Measurements from ENCODE around the gene SLC7A6.
"Not testable (repeated sequence)": the region's sequence is repeated elsewhere in the genome, so short reads cannot be mapped to it uniquely, and the experiment has no call there.

SLC7A6 gene

GRCh38 chr16:68287276-68288251, 23.2 kb downstream of the SLC7A6 start:
- no peaks in the 10 kb centered on the region for H3K9me3 ChIP-seq (ENCODE audit: control insufficient read depth, low read length)
- H3K4me3 ChIP-seq (ENCODE audit: low read length) = peak overlapping the region; percentile 14
- H3K36me3 ChIP-seq (ENCODE audit: control insufficient read depth, insufficient read depth, low read length, severe bottlenecking) = peaks cover 71% of the 10 kb centered on the region
- H3K27me3 ChIP-seq (replicated peaks; ENCODE audit: control insufficient read depth, insufficient read depth, low read length) = no peaks in the 10 kb centered on the region
- peaks cover 91% of the 10 kb centered on the region for H3K4me1 ChIP-seq (ENCODE audit: control insufficient read depth, insufficient read depth, low read length)
- peak overlapping the region; percentile 80 for H3K9ac ChIP-seq (ENCODE audit: low read length)
- peak; percentile 85 for DNase-seq (ENCODE audit: low read depth)

- no peaks in the 10 kb centered on the region for H3K9me3 ChIP-seq (ENCODE audit: control insufficient read depth, low read length)
- peak overlapping the region; percentile 76 for H3K9ac ChIP-seq (ENCODE audit: low read length)
- H3K36me3 ChIP-seq (ENCODE audit: control insufficient read depth, insufficient read depth, low read length, severe bottlenecking) = peaks cover 76% of the 10 kb centered on the region
- H3K4me3 ChIP-seq (ENCODE audit: low read length) = no peak overlapping the region
- no peaks in the 10 kb centered on the region for H3K27me3 ChIP-seq (replicated peaks; ENCODE audit: control insufficient read depth, insufficient read depth, low read length)
- H3K4me1 ChIP-seq (ENCODE audit: control insufficient read depth, insufficient read depth, low read length) = peaks cover 87% of the 10 kb centered on the region
- DNase-seq (ENCODE audit: low read depth) = no peak
Observed at GRCh38 chr16:68288252-68288650, 23.9 kb downstream of the SLC7A6 start.

- Histone ChIP-seq H3K9ac (ENCODE audit: low read length) (peak overlapping the region; percentile 76), H3K36me3 (ENCODE audit: control insufficient read depth, insufficient read depth, low read length, severe bottlenecking) (peaks cover 81% of the 10 kb centered on the region), H3K4me1 (ENCODE audit: control insufficient read depth, insufficient read depth, low read length) (peaks cover 82% of the 10 kb centered on the region)
- not testable (repeated sequence) for H3K9me3 ChIP-seq (ENCODE audit: control insufficient read depth, low read length); DNase-seq (ENCODE audit: low read depth); H3K27me3 ChIP-seq (replicated peaks; ENCODE audit: control insufficient read depth, insufficient read depth, low read length); H3K4me3 ChIP-seq (ENCODE audit: low read length)
Observed at GRCh38 chr16:68288796-68289195, 24.5 kb downstream of the SLC7A6 start.

- Histone ChIP-seq H3K27me3 (replicated peaks; ENCODE audit: control insufficient read depth, insufficient read depth, low read length) (no peaks in the 10 kb centered on the region), H3K4me3 (ENCODE audit: low read length) (no peak overlapping the region), H3K4me1 (ENCODE audit: control insufficient read depth, insufficient read depth, low read length) (peaks cover 78% of the 10 kb centered on the region), H3K9me3 (ENCODE audit: control insufficient read depth, low read length) (no peaks in the 10 kb centered on the region), H3K36me3 (ENCODE audit: control insufficient read depth, insufficient read depth, low read length, severe bottlenecking) (peaks cover 84% of the 10 kb centered on the region), H3K9ac (ENCODE audit: low read length) (peak overlapping the region; percentile 50)
- no peak for DNase-seq (ENCODE audit: low read depth)
Observed at GRCh38 chr16:68289202-68289601, 24.9 kb downstream of the SLC7A6 start.

GRCh38 chr16:68289621-68290329, 25.4 kb downstream of the SLC7A6 start:
- Histone ChIP-seq H3K9me3 (ENCODE audit: control insufficient read depth, low read length) (no peaks in the 10 kb centered on the region), H3K36me3 (ENCODE audit: control insufficient read depth, insufficient read depth, low read length, severe bottlenecking) (peaks cover 84% of the 10 kb centered on the region), H3K4me3 (ENCODE audit: low read length) (no peak overlapping the region), H3K27me3 (replicated peaks; ENCODE audit: control insufficient read depth, insufficient read depth, low read length) (no peaks in the 10 kb centered on the region), H3K9ac (ENCODE audit: low read length) (peak overlapping the region; percentile 50), H3K4me1 (ENCODE audit: control insufficient read depth, insufficient read depth, low read length) (peaks cover 72% of the 10 kb centered on the region)
- no peak for DNase-seq (ENCODE audit: low read depth)

- no peaks in the 10 kb centered on the region for H3K9me3 ChIP-seq (ENCODE audit: control insufficient read depth, low read length)
- no peak for DNase-seq (ENCODE audit: low read depth)
Observed at GRCh38 chr16:68290450-68290849, 26.1 kb downstream of the SLC7A6 start.

GRCh38 chr16:68291227-68291626, 26.9 kb downstream of the SLC7A6 start:
- Histone ChIP-seq H3K27me3 (replicated peaks; ENCODE audit: control insufficient read depth, insufficient read depth, low read length) (no peaks in the 10 kb centered on the region), H3K36me3 (ENCODE audit: control insufficient read depth, insufficient read depth, low read length, severe bottlenecking) (peaks cover 85% of the 10 kb centered on the region), H3K4me1 (ENCODE audit: control insufficient read depth, insufficient read depth, low read length) (peaks cover 63% of the 10 kb centered on the region), H3K4me3 (ENCODE audit: low read length) (peak overlapping the region; percentile 75), H3K9ac (ENCODE audit: low read length) (peak overlapping the region; percentile 79), H3K9me3 (ENCODE audit: control insufficient read depth, low read length) (no peaks in the 10 kb centered on the region)
- DNase-seq (ENCODE audit: low read depth) = no peak

More at GRCh38 chr16:68290450-68290849, 26.1 kb downstream of the SLC7A6 start:
- Histone ChIP-seq H3K4me3 (ENCODE audit: low read length) (no peak overlapping the region), H3K4me1 (ENCODE audit: control insufficient read depth, insufficient read depth, low read length) (peaks cover 65% of the 10 kb centered on the region), H3K27me3 (replicated peaks; ENCODE audit: control insufficient read depth, insufficient read depth, low read length) (no peaks in the 10 kb centered on the region), H3K9ac (ENCODE audit: low read length) (peak overlapping the region; percentile 50), H3K36me3 (ENCODE audit: control insufficient read depth, insufficient read depth, low read length, severe bottlenecking) (peaks cover 84% of the 10 kb centered on the region)

- Histone ChIP-seq H3K36me3 (ENCODE audit: control insufficient read depth, insufficient read depth, low read length, severe bottlenecking) (peaks cover 85% of the 10 kb centered on the region), H3K27me3 (replicated peaks; ENCODE audit: control insufficient read depth, insufficient read depth, low read length) (no peaks in the 10 kb centered on the region), H3K4me1 (ENCODE audit: control insufficient read depth, insufficient read depth, low read length) (peaks cover 64% of the 10 kb centered on the region), H3K4me3 (ENCODE audit: low read length) (peak overlapping the region; percentile 75), H3K9me3 (ENCODE audit: control insufficient read depth, low read length) (no peaks in the 10 kb centered on the region), H3K9ac (ENCODE audit: low read length) (peak overlapping the region; percentile 79)
- no peak for DNase-seq (ENCODE audit: low read depth)
Observed at GRCh38 chr16:68292425-68292824, 28.1 kb downstream of the SLC7A6 start.

GRCh38 chr16:68296291-68296690, 32.0 kb downstream of the SLC7A6 start:
- Histone ChIP-seq H3K27me3 (replicated peaks; ENCODE audit: control insufficient read depth, insufficient read depth, low read length) (no peaks in the 10 kb centered on the region), H3K4me1 (ENCODE audit: control insufficient read depth, insufficient read depth, low read length) (peaks cover 64% of the 10 kb centered on the region), H3K9me3 (ENCODE audit: control insufficient read depth, low read length) (no peaks in the 10 kb centered on the region), H3K36me3 (ENCODE audit: control insufficient read depth, insufficient read depth, low read length, severe bottlenecking) (peaks cover 96% of the 10 kb centered on the region), H3K4me3 (ENCODE audit: low read length) (no peak overlapping the region), H3K9ac (ENCODE audit: low read length) (peak overlapping the region; percentile 33)
- DNase-seq (ENCODE audit: low read depth) = no peak

- Histone ChIP-seq H3K4me3 (ENCODE audit: low read length) (no peak overlapping the region), H3K4me1 (ENCODE audit: control insufficient read depth, insufficient read depth, low read length) (peaks cover 60% of the 10 kb centered on the region), H3K9ac (ENCODE audit: low read length) (peak overlapping the region; percentile 33), H3K9me3 (ENCODE audit: control insufficient read depth, low read length) (no peaks in the 10 kb centered on the region), H3K27me3 (replicated peaks; ENCODE audit: control insufficient read depth, insufficient read depth, low read length) (no peaks in the 10 kb centered on the region), H3K36me3 (ENCODE audit: control insufficient read depth, insufficient read depth, low read length, severe bottlenecking) (peaks cover 96% of the 10 kb centered on the region)
- DNase-seq (ENCODE audit: low read depth) = no peak
Observed at GRCh38 chr16:68296693-68297092, 32.4 kb downstream of the SLC7A6 start.

- H3K9me3 ChIP-seq (ENCODE audit: control insufficient read depth, low read length) = no peaks in the 10 kb centered on the region
- DNase-seq (ENCODE audit: low read depth) = no peak
- no peaks in the 10 kb centered on the region for H3K27me3 ChIP-seq (replicated peaks; ENCODE audit: control insufficient read depth, insufficient read depth, low read length)
- H3K4me3 ChIP-seq (ENCODE audit: low read length) = no peak overlapping the region
- H3K9ac ChIP-seq (ENCODE audit: low read length) = peak overlapping the region; percentile 41
- H3K36me3 ChIP-seq (ENCODE audit: control insufficient read depth, insufficient read depth, low read length, severe bottlenecking) = peaks cover 96% of the 10 kb centered on the region
- H3K4me1 ChIP-seq (ENCODE audit: control insufficient read depth, insufficient read depth, low read length) = peaks cover 53% of the 10 kb centered on the region
Observed at GRCh38 chr16:68297908-68298307, 33.6 kb downstream of the SLC7A6 start.
